Measurements from ENCODE around the gene PUS7. TPM values are rescaled to one million over a fixed set of nuclear protein-coding genes. Genes with fewer than 3 reads are reported as not detected.
A peak's percentile ranks its signal among the peaks of the same experiment; 100 is the strongest.
"Not testable (repeated sequence)": the region's sequence is repeated elsewhere in the genome, so short reads cannot be mapped to it uniquely, and the experiment has no call there.

PUS7 gene
- polyA plus RNA-seq (ENCODE audit: insufficient read length in 3 of 3), result 10 to 100 TPM; 18.1 to 21.4 (median 19.4) TPM

- DNase-seq (ENCODE audit: low read depth in 3 of 3, low spot score in 2 of 3), result peak; percentile 61 to 86 (median 80)
Measured at GRCh38 chr7:105521717-105522463, at the start of gene PUS7. TSS of gene PUS7 (minus strand) at chr7:105522271. CDS start at chr7:105508512, 13,759 bp downstream.

- DNase-seq (ENCODE audit: low read depth in 3 of 3, low spot score in 2 of 3), result no peak
Measured at GRCh38 chr7:105567821-105568220, 45.8 kb upstream of the PUS7 start.

GRCh38 chr7:105567024-105567423, 45.0 kb upstream of the PUS7 start:
- DNase-seq (ENCODE audit: low read depth in 3 of 3, low spot score in 2 of 3), result no peak

- no peak for DNase-seq (ENCODE audit: low read depth in 3 of 3, low spot score in 2 of 3)
Measured at GRCh38 chr7:105565190-105565589, 43.1 kb upstream of the PUS7 start.

GRCh38 chr7:105559926-105560325, 37.9 kb upstream of the PUS7 start:
- DNase-seq (ENCODE audit: low read depth in 3 of 3, low spot score in 2 of 3), result no peak

- DNase-seq (ENCODE audit: low read depth in 3 of 3, low spot score in 2 of 3), result no peak
Measured at GRCh38 chr7:105538339-105538738, 16.3 kb upstream of the PUS7 start.

GRCh38 chr7:105532709-105533460, 10.8 kb upstream of the PUS7 start:
- no peak for DNase-seq (ENCODE audit: low read depth in 3 of 3, low spot score in 2 of 3)

GRCh38 chr7:105531792-105532671, 10.0 kb upstream of the PUS7 start, which contains the start of gene RINT1:
TSS of gene RINT1 (plus strand) at chr7:105532201. CDS start at chr7:105532316, 115 bp downstream.
- peak; percentile 72 to 84 (median 81) for DNase-seq (ENCODE audit: low read depth in 3 of 3, low spot score in 2 of 3)

GRCh38 chr7:105530546-105530945, 8.5 kb upstream of the PUS7 start:
- DNase-seq (ENCODE audit: low read depth in 3 of 3, low spot score in 2 of 3), result no peak

- DNase-seq (ENCODE audit: low read depth in 3 of 3, low spot score in 2 of 3), result no peak
Measured at GRCh38 chr7:105530126-105530525, 8.1 kb upstream of the PUS7 start.

GRCh38 chr7:105527737-105528136, 5.7 kb upstream of the PUS7 start:
- not testable (repeated sequence) for DNase-seq (ENCODE audit: low read depth in 3 of 3, low spot score in 2 of 3)

- DNase-seq (ENCODE audit: low read depth in 3 of 3, low spot score in 2 of 3), result no peak
Measured at GRCh38 chr7:105524840-105525239, 2.8 kb upstream of the PUS7 start.

- not testable (repeated sequence) for DNase-seq (ENCODE audit: low read depth in 3 of 3, low spot score in 2 of 3)
Measured at GRCh38 chr7:105524423-105524822, 2.4 kb upstream of the PUS7 start.

- peak; percentile 29 to 55 (median 43) for DNase-seq (ENCODE audit: low read depth in 3 of 3, low spot score in 2 of 3)
Measured at GRCh38 chr7:105521027-105521716, 899 bp downstream of the PUS7 start.

- not testable (repeated sequence) for DNase-seq (ENCODE audit: low read depth in 3 of 3, low spot score in 2 of 3)
Measured at GRCh38 chr7:105520620-105521019, 1.5 kb downstream of the PUS7 start.

GRCh38 chr7:105519353-105519752, 2.7 kb downstream of the PUS7 start:
- no peak for DNase-seq (ENCODE audit: low read depth in 3 of 3, low spot score in 2 of 3)

- not testable (repeated sequence) for DNase-seq (ENCODE audit: low read depth in 3 of 3, low spot score in 2 of 3)
Measured at GRCh38 chr7:105515610-105516009, 6.5 kb downstream of the PUS7 start.

- no peak for DNase-seq (ENCODE audit: low read depth in 3 of 3, low spot score in 2 of 3)
Measured at GRCh38 chr7:105512926-105513526, 9.0 kb downstream of the PUS7 start.

GRCh38 chr7:105512415-105512814, 9.7 kb downstream of the PUS7 start:
- no peak for DNase-seq (ENCODE audit: low read depth in 3 of 3, low spot score in 2 of 3)

- DNase-seq (ENCODE audit: low read depth in 3 of 3, low spot score in 2 of 3), result no peak
Measured at GRCh38 chr7:105502173-105502572, 19.9 kb downstream of the PUS7 start.
